Measurements from ENCODE around the gene NUP88.

- TF ChIP-seq TAF1 (IDR thresholded peaks at IDR 0.05; ENCODE audit: low read depth, low read length) (no peak; the same call in 1 of the 2 replicates), POLR2AphosphoS5 (IDR thresholded peaks at IDR 0.05; ENCODE audit: low read depth, low read length) (no peak)
Measured at GRCh38 chr17:5418858-5419355, 555 bp downstream of the NUP88 start.
